Pancreas (tissue), 10 donors: ENCODE results near the gene SLC2A1. TPM values are rescaled to one million over a fixed set of nuclear protein-coding genes. Genes with fewer than 3 reads are reported as not detected.

Experiments used
- ATAC-seq, 4 donors: fragments of 200-7000 bp; cut with Tn5 transposase; one replicate each; pipeline versions ENCODE4 v1.8.0 to v1.9.1; 2020; ENCODE audit warnings: mild to moderate bottlenecking in 4 of 4, moderate library complexity in 4 of 4
- DNase-seq, 6 donors: peaks; one replicate each; pipeline ENCODE4 v3.0.0-alpha.2; 2020
- FAIRE-seq: peaks from 2 replicates; lab custom pipeline; 2012; peaks lifted over from hg19 to GRCh38; lab: Jason Lieb, UNC
- H3K27ac ChIP-seq, 4 donors: fragments of 200-600 bp; sonication (generic); 1 replicate in 3 of 4; 2 replicates in 1 of 4; pipeline versions ENCODE4 v1.5.0 to v1.8.0; 2020
- H3K27me3 ChIP-seq, 4 donors: fragments of 200-600 bp; one replicate each; pipeline ENCODE4 v1.8.0; 2021
- H3K36me3 ChIP-seq, 3 donors: fragments of 200-600 bp; sonication (generic) in 1 of 3; one replicate each; pipeline versions ENCODE4 v1.5.0 to v1.8.0; 2020 to 2021
- H3K4me1 ChIP-seq, 3 donors: fragments of 200-600 bp; one replicate each; pipeline ENCODE4 v1.8.0; 2021
- H3K4me3 ChIP-seq, 4 donors: fragments of 200-600 bp; sonication (generic) in 2 of 4; one replicate each; pipeline versions ENCODE4 v1.5.0 to v1.8.0; 2020 to 2021
- H3K9me3 ChIP-seq, 4 donors: fragments of 200-600 bp; one replicate each; pipeline ENCODE4 v1.8.0; 2021
- WGBS, 2 donors: extraction: QIAGEN DNeasy Blood & Tissue Kit; methylation state at CpG; one replicate each; pipeline ENCODE4 v1.1.7; 2013; 5-methylcytosine and 5-hydroxymethylcytosine counted together
- intact Hi-C, 3 donors: fragments of 100-400 bp; cut with DNase I; formaldehyde crosslinking; loops; one replicate each; pipeline versions ENCODE4 v1.11.1 to v1.14.2; 2022
- polyA plus RNA-seq, 2 donors: library from polyadenylated mRNA; stranded (reverse); fragments of 200-250 nt; gene quantifications; one replicate each; pipeline ENCODE4 v1.2.3, GENCODE V29; 2013
- total RNA-seq, 6 donors: library from RNA; stranded (reverse); fragmentation: NEBNext Ultra II Directional in 4 of 6; extraction: Animal tissue kit (Norgen Biotek cat#: 25700) in 4 of 6; gene quantifications; one replicate each; pipeline versions ENCODE4 v1.2.1 to v1.2.4, GENCODE V29; 2021 to 2023
- TF ChIP-seq, protein P1 (sequence below), 4 donors: fragments of 200-600 bp; sonication (generic) in 3 of 4; IDR thresholded peaks; one replicate each; pipeline versions ENCODE4 v1.5.0 to v1.8.0; 2021; ENCODE audit warnings: antibody characterized with exemption in 4 of 4
- donor health status: healthy with polysubstance abuse.
- donor health status: DM: no; HTN: no; CAD: no; lungs with moderate emphysema.
- donor health status: DM: no; HTN: no; CAD: no.
- donor health status: control.
- donor health status: control.
- donor health status: Bipolar disorder and iron deficiency.
- donor health status: DM: yes; HTN: yes; CAD: no.
- donor health status: DM: no; HTN: no; CAD: no.
- donor health status: DM: no; HTN: no; CAD: no.
- donor health status: DM: yes; HTN: yes; CAD: no.

The SLC2A1 gene
- total and polyA plus RNA-seq, 8 donors = 1.6 to 10.9 (median 6.8) TPM

GRCh38 chr1:42886046-42886739 lies 72.5 kb downstream of the SLC2A1 start:
- no peaks in the 10 kb centered on the region for H3K9me3 ChIP-seq
- no peak for DNase-seq
- FAIRE-seq = no peak
- H3K36me3 ChIP-seq = no peaks in the 10 kb centered on the region
- WGBS, 2 donors = 70 to 81% methylated on average over 16 of the region's 16 CpGs
- TF ChIP-seq, protein P1, sequence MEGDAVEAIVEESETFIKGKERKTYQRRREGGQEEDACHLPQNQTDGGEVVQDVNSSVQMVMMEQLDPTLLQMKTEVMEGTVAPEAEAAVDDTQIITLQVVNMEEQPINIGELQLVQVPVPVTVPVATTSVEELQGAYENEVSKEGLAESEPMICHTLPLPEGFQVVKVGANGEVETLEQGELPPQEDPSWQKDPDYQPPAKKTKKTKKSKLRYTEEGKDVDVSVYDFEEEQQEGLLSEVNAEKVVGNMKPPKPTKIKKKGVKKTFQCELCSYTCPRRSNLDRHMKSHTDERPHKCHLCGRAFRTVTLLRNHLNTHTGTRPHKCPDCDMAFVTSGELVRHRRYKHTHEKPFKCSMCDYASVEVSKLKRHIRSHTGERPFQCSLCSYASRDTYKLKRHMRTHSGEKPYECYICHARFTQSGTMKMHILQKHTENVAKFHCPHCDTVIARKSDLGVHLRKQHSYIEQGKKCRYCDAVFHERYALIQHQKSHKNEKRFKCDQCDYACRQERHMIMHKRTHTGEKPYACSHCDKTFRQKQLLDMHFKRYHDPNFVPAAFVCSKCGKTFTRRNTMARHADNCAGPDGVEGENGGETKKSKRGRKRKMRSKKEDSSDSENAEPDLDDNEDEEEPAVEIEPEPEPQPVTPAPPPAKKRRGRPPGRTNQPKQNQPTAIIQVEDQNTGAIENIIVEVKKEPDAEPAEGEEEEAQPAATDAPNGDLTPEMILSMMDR (IDR thresholded peaks at IDR 0.05) = no peak
- H3K4me1 ChIP-seq = no peaks in the 10 kb centered on the region
- H3K4me3 ChIP-seq = no peak overlapping the region
- no peaks in the 10 kb centered on the region for H3K27me3 ChIP-seq
- ATAC-seq = no peak
- no peak overlapping the region for H3K27ac ChIP-seq
- intact Hi-C loops = loop anchor here in 1 of 3 donors (10.0 kb wide), 1 partner anchor 101 kb away; the partner anchor contains the start of gene TMEM269

DNA sequence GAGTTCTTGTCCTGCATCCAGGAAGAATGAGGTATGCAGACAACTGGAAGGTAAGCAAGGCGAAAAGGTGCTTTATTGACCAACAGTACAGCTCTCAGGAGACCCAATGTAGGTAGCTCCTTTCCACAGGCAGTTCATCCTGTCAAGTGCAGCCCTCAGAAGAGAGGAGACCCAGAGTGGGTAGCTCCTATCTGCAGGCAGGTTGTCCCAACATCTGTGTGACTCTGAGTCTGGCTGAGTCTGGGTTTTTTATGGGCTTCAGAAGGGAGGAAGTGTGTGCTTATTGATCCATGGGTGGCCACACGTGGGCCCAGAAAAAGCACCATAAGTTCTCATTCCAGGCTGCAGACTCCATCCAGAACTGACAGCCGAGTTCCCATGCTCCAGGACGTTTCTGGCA lies 78.3 kb downstream of the SLC2A1 start:
- Histone ChIP-seq H3K36me3 (no peaks in the 10 kb centered on the region), H3K27me3 (no peaks in the 10 kb centered on the region), H3K9me3 (no peaks in the 10 kb centered on the region), H3K4me3 (no peak overlapping the region), H3K27ac (no peak overlapping the region), H3K4me1 (no peaks in the 10 kb centered on the region)
- intact Hi-C loops = loop anchor here in 1 of 3 donors (10.0 kb wide), 1 partner anchor 96 kb away; the partner anchor contains the start of gene TMEM269
- TF ChIP-seq, protein P1 (IDR thresholded peaks at IDR 0.05) = no peak
- no peak for FAIRE-seq
- ATAC-seq = no peak
- DNase-seq = no peak
- WGBS, 2 donors = 48 to 57% methylated on average over 4 of the region's 4 CpGs

DNA sequence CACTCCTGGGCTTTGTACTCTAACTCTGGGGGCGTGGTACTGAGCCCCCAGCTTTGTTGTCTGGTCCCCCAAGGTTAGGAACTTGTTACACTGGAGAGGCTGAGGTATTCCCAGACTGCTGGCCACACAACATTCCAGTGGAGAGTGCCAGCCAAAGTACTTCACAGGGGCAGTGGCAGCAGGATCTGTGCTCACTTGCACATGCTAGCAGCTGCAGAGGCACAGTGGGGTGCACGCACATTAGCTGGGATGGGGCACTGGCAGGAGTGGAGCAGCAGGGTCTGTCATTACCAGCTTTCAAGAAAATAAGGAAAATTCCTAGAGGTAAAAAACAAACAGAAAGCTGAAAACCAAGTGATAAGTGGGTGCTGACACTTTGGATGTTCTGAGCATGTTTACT lies 81.3 kb downstream of the SLC2A1 start:
- 50 to 66% methylated on average over 2 of the region's 2 CpGs for WGBS, 2 donors
- H3K4me3 ChIP-seq = no peak overlapping the region
- H3K27me3 ChIP-seq = no peaks in the 10 kb centered on the region
- TF ChIP-seq, protein P1 (IDR thresholded peaks at IDR 0.05) = no peak
- no peak overlapping the region for H3K27ac ChIP-seq
- H3K36me3 ChIP-seq = no peaks in the 10 kb centered on the region
- ATAC-seq = no peak
- intact Hi-C loops = no loop called here
- H3K9me3 ChIP-seq = no peaks in the 10 kb centered on the region
- FAIRE-seq = no peak
- H3K4me1 ChIP-seq = no peaks in the 10 kb centered on the region
- DNase-seq = no peak

GRCh38 chr1:42876009-42876408 lies 82.7 kb downstream of the SLC2A1 start:
- intact Hi-C loops = no loop called here
- DNase-seq (no peak), ATAC-seq (no peak), FAIRE-seq (no peak)
- Histone ChIP-seq H3K36me3 (no peaks in the 10 kb centered on the region), H3K9me3 (no peaks in the 10 kb centered on the region), H3K4me3 (no peak overlapping the region), H3K27me3 (no peaks in the 10 kb centered on the region), H3K4me1 (no peaks in the 10 kb centered on the region), H3K27ac (no peak overlapping the region)
- TF ChIP-seq, protein P1 (IDR thresholded peaks at IDR 0.05) = no peak

Other genes starting within 250 kb of the SLC2A1 start
- not detected for gene CLDN19, start 218.6 kb downstream of the SLC2A1 start, total RNA-seq
- under 1 TPM in 1 of 2 donors, not detected in 1; 0.04 TPM for gene CLDN19, start 218.6 kb downstream of the SLC2A1 start, polyA plus RNA-seq
- 10 to 100 TPM in 4 of 6 donors, 1 to 10 TPM in 2; 6.8 to 26.2 (median 11.8) TPM for gene P3H1, start 191.8 kb downstream of the SLC2A1 start, total RNA-seq
- gene P3H1, start 191.8 kb downstream of the SLC2A1 start, polyA plus RNA-seq = 10 to 100 TPM; 27.0 to 37.0 TPM
- gene C1orf50, start 191.6 kb downstream of the SLC2A1 start, total RNA-seq = 1 to 10 TPM; 1.6 to 3.5 (median 2.8) TPM
- 1 to 10 TPM; 2.4 to 2.5 TPM for gene C1orf50, start 191.6 kb downstream of the SLC2A1 start, polyA plus RNA-seq
- gene TMEM269, start 173.9 kb downstream of the SLC2A1 start, total RNA-seq = under 1 TPM in 3 of 6 donors, not detected in 3; 0.18 to 0.35 (median 0.23) TPM
- under 1 TPM in 1 of 2 donors, not detected in 1; 0.04 TPM for gene TMEM269, start 173.9 kb downstream of the SLC2A1 start, polyA plus RNA-seq
- gene ERMAP, start 141.7 kb downstream of the SLC2A1 start, total RNA-seq = 10 to 100 TPM in 1 of 6 donors, 1 to 10 TPM in 5; 7.0 to 11.2 (median 8.5) TPM
- 1 to 10 TPM; 4.8 to 9.2 TPM for gene ERMAP, start 141.7 kb downstream of the SLC2A1 start, polyA plus RNA-seq
- 1 to 10 TPM; 3.2 to 9.7 (median 5.1) TPM for gene SVBP, start 141.5 kb downstream of the SLC2A1 start, total RNA-seq
- 10 to 100 TPM; 12.3 to 25.5 TPM for gene SVBP, start 141.5 kb downstream of the SLC2A1 start, polyA plus RNA-seq
- gene ZNF691, start 112.3 kb downstream of the SLC2A1 start, total RNA-seq = 1 to 10 TPM; 2.9 to 6.5 (median 4.4) TPM
- 10 to 100 TPM in 1 of 2 donors, 1 to 10 TPM in 1; 7.8 to 11.0 TPM for gene ZNF691, start 112.3 kb downstream of the SLC2A1 start, polyA plus RNA-seq
- gene EBNA1BP2, start 213.4 kb upstream of the SLC2A1 start, total RNA-seq = 10 to 100 TPM; 13.2 to 29.5 (median 22.8) TPM
- gene EBNA1BP2, start 213.4 kb upstream of the SLC2A1 start, polyA plus RNA-seq = 10 to 100 TPM; 23.4 to 47.1 TPM
- gene CFAP57, start 213.5 kb upstream of the SLC2A1 start, total RNA-seq = under 1 TPM; 0.14 to 0.47 (median 0.21) TPM
- gene CFAP57, start 213.5 kb upstream of the SLC2A1 start, polyA plus RNA-seq = under 1 TPM; 0.14 to 0.61 TPM